Activated CD4-positive, alpha-beta T cell treated with anti-CD3 and anti-CD28 coated beads for 24 hours (primary cell): ENCODE measurements around the gene ADAP2.
"Not testable (repeated sequence)": the region's sequence is repeated elsewhere in the genome, so short reads cannot be mapped to it uniquely, and the experiment has no call there.

ENCODE experiments used
- DNase-seq, 2 donors: peaks; one replicate each; pipeline ENCODE4 v3.0.0-alpha.2; 2020; ENCODE audit warnings: low read depth in 2 of 2

The ADAP2 gene

DNA sequence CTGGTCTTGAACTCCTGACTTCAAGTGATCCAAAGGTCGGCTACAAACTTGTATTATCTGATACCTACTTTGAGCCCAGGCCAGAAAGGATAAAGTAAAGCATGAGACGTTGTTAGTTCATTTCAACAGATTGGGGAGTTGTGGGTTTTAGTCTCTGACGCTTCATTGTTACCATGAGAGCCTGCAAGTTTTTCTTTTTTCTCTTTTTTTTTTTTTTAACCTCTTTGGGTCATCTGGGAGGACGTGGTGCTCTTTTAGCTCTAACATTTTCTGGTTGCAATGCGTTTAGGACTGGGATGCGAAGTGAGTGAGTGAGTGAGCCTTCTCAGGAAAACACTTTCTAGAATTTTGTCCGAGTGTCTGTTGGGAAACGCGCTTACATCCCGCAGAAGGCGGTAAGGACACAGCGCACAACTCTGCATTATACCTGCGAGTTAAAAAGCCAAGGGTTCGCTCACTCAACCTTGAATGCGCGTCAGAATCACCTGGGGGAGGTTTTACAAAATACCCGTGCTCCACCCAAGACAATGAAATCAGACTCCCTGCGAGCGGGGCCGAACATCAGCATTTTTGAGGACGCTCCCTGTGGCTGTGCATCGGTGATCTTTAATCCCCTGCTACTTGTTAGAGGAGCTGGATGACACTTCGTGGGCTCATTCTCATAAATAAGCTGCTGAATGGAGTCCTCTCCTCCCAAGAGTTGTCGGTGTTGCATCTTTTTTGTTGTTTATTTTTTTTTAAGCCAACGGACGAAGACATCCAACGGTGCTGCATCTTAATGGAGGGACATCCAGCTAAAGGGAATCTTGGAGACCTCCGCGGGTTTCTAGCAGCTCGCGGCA lies 48.5 kb downstream of the ADAP2 start:
- DNase-seq: peak in 1 of 2 donors; percentile 5

DNA sequence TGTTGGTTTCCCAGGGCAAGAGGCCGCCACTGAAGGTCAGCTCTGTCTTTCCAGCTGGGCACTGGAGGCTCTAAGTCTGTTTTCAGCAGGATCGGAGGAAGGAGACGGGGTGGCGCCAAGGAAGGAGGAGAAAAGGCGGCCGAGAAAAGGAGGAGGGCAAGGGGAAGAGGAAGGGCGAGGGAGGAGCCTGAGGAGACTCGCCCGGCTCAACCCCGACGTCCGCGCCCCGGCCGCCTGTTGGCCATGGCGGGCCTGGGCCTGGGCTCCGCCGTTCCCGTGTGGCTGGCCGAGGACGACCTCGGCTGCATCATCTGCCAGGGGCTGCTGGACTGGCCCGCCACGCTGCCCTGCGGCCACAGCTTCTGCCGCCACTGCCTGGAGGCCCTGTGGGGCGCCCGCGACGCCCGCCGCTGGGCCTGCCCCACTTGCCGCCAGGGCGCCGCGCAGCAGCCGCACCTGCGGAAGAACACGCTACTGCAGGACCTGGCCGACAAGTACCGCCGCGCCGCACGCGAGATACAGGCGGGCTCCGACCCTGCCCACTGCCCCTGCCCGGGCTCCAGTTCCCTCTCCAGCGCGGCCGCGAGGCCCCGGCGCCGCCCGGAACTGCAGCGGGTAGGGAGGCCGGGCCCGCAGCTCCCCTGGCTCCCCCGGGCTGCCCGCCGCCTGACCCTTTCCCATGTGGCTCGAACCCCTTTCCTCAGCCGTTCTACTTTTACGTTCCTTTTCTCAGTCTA lies 49.3 kb downstream of the ADAP2 start, which contains the start of gene RNF135:
TSS of gene RNF135 (plus strand) at position 209 of the 737 bp plus-strand sequence. CDS start at position 244, 35 bp downstream.
- peak; percentile 43 to 48 for DNase-seq

DNA sequence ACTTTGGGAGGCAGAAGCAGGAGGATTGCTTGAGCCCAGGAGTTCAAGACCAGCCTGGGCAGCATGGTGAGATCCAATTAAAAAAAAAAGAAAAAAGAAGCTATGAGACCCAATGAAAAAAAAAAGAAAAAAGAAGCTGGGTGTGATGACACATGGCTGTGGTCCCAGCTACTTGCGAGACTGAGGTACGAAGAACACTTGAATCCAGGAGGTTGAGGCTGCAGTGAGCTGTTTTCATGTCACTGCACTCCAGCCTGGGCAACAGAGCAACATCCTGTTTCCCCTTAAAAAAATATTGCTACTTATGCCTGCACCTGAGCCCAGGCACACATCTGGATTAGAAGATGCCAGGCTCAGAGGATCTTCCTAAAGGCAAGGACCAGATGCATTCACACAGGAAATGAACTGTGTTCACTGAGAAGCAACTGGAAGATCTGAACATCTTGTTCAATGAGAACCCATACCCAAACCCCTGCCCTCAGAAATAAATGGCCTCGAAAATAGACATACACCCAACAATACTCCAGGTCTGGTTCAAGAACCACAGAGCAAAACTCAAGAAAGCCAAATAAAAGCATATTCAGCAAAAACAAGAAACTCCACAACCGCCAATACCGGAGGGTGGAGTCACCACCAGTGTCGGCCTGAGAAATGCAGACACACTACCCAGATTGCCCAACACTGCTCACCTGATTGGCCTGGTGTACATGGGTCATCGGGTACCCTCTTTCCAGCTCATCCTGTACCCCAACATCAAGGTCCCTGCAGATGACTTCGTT lies 53.5 kb downstream of the ADAP2 start:
- DNase-seq: no peak

DNA sequence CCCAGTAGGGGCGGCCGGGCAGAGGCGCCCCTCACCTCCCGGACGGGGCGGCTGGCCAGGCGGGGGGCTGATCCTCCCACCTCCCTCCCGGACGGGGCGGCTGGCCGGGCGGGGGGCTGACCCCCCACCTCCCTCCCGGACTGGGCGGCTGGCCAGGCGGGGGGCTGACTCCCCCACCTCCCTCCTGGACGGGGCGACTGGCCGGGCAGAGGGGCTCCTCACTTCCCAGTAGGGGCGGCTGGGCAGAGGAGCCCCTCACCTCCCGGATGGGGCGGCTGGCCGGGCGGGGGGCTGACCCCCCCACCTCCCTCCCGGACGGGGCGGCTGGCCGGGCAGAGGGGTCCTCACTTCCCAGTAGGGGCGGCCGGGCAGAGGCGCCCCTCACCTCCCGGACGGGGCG lies 58.2 kb downstream of the ADAP2 start:
- not testable (repeated sequence) for DNase-seq

DNA sequence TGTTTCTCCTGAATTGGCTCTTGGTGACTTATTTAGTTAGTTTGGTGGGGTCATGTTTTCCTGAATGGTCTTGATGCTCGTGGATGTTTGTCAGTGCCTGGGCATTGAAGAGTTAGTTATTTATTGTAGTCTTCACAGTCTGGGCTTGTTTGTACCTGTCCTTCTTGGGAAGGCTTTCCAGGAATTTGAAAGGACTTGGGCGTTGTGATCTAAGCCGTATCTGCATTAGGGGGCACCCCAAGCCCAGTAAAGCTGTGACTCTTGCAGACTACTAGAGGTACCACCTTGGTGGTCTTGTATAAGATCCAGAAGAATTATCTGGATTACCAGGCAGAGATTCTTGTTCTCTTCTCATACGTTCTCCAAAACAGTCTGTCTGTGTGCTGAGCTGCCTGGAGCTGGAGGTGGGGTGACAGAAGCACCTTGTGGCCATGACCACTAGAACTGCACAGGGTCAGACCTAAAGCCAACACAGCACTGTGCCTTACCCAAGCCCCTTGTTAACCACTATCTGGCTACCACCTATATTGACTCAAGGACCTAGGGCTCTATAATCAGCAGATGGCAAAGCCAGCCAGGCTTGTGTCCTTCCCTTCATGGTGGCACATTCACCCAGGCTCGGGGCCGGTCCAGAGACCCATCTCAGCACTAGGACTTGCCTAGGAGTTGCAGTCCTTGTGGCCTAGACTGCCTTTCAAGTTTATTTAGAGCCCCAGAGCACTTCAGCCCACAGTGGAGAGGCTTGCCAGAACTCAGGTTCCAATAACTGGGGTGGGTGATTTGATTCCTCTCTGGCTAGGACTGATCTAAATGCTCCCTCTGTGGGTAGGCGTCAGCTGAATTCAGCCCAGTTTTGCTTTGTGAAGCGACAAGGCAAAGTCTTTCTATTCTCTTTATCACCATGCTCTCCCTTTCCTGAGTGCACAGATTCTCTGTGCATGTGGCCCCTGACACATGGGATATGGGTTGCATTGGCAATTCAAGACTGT lies 60.1 kb downstream of the ADAP2 start:
- DNase-seq: no peak

DNA sequence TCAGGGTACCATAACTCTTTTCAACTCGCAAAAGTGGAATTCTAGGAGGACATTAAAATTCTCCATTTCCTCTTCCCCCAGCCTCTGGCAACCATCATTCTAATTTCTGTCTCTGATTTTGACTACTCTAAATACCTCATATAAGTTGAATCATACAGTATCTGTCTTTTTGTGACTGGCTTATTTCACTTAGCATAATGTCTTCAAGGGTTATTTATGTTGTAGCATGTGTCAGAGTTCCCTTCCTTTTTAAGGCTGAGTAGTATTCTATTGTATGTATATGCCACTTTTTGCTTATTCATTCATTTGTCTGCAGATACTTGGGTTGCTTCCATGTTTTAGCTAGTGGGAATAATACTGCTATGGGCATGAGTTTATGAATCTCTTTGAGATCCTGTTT lies 61.1 kb downstream of the ADAP2 start:
- DNase-seq: no peak

DNA sequence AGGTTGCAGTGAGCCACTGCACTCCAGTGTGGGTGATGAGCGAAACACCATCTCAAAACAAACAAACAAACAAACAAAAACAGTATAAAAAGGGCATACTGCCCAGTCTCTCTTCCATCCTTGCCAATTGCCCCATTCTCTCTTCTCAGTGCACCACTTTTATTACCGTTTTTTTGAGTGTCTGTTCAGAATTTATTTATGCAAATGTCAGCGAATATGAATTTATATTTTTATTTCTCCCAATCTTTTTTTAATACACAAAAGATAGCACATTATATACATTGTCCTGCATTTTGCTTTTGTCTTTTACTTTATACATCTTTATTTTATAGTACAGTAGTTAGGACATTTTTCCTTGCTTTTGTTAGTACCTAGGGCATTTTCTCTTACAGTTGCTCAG lies 68.7 kb downstream of the ADAP2 start:
- DNase-seq: no peak

DNA sequence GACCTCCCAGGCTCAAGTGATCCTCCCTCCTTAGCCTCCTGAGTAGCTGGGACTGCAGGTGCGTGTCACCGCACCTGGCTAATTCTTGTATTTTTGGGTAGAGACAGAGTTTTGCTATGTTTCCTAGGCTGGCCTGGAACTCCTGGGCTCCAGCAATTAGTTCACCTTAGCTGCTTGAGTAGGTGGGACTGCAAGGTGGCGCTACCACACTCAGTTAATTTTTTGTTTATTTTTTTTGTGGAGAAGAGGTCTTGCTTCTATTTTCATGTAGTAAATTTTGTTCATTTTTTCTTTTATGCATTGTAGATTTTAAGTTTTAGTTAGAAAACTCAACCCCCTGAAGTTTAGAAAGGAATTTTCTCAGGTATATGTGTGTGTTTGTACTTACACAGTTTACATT lies 70.8 kb downstream of the ADAP2 start:
- no peak for DNase-seq

DNA sequence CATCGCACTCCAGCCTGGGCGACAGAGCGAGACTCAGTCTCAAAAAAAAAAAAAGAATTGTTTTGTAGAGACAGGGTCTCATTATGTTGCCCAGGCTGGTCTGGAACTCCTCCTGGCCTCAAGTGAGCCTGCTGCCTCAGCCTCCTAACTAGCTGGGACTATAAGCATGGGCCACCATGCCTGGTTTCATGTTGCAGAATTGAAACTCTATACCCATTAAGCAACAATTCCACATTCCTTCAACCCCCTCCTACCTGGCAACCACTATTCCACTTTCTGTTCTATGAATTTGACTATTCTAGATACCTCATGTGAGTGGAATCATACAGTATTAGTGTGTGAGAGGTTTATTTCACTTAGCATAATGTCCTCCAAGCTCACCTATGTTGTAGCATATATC lies 73.6 kb downstream of the ADAP2 start:
- no peak for DNase-seq

DNA sequence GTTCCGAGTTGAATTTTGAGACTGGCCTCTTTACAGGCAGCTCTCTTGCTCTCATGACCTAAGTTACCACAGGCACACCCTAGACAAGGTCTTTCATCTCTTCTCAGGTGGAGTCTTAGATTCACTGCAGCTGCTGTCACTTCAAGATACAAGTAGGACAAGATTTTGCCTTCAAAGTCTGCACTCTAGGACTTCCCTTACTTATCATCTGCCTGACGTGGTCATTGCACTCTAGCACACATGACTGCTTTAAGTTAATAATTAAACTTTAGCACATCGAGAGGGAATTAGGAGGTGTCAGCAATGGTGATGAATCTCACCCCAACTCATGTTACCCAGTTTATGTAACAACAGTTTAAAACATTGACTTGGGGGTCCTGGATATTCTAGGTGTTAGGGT lies 74.7 kb downstream of the ADAP2 start:
- no peak for DNase-seq

DNA sequence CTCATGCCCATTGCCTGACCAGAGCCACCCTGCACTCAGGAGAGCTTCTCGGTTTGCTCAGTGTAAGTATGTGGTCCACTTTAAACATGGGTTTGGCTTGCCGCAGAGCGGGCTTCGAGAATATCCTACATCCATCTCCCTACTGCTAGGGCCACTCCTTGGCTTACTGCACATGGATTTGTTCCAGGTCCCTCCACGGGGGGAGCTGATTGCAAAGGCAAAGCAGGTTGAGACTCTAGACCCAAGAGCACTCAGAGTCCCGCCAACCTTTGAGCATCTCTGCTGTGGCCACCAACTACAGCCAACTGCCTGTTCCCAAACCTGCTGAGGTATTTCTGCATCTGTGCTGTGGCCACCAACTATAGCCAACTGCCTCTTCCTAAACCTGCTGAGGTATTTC lies 75.5 kb downstream of the ADAP2 start:
- DNase-seq: no peak

DNA sequence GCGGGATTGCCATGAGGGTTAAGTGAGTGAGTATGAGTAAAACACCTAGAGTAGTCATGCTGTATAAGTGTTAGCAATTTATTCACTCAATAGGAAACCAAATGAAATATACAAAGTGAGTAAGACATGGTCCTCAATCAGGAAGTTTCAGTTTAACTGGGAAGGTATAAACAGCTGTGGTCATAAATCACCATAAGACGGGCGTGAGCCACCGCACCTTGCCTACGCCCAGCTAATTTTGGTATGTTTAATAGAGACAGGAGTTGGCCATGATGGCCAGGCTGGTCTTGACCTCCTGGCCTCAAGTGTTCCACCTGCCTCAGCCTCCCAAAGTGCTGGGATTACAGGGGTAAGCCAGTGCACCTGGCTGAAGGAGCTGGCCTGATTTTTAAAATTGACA lies 76.1 kb downstream of the ADAP2 start:
- no peak for DNase-seq

DNA sequence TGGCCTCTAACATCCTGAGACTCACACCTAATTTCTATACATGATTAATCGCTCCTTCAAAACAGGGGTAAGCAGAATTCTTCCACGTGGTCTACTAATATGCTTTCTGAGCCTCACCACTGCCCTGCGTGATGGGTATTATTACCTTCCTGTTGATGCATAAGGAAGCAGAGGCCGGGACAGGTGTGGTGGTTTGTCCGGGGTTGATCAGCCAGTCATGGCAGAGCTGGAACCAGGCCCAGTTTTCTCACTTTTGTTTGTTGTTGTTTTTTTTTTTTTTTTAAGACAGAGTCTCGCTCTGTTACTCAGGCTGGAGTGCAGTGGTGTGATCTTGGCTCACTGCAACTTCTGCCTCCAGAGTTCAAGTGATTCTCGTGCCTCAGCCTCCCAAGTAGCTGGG lies 80.3 kb downstream of the ADAP2 start:
- DNase-seq: no peak

DNA sequence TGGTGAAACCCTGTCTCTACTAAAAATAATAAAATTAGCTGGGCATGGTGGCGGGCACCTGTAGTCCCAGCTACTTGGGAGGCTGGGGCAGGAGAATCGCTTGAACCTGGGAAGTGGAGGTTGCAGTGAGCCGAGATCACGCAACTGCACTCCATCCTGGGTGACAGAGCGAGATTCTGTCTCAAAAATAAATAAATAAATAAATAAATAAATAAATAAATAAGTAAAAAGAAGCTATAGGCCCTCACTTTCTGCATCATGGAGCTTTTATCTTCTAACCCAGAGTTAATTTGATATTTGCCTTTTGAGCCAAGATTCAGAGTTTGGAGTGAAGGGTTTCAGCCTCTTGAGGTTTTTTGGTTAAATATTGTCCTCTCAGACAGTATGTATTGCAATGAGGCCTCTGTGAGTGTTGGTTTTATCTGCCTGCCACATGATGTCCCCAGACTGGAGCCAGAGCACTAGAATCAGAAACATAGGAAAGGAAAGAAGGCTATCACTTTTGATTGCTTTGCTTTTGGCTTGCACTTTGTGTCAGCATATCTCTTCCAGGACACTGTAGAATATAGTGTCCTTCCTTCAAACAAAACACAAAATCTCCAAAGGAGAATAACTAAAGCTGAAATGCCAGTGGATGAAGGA lies 81.6 kb downstream of the ADAP2 start:
- no peak for DNase-seq

DNA sequence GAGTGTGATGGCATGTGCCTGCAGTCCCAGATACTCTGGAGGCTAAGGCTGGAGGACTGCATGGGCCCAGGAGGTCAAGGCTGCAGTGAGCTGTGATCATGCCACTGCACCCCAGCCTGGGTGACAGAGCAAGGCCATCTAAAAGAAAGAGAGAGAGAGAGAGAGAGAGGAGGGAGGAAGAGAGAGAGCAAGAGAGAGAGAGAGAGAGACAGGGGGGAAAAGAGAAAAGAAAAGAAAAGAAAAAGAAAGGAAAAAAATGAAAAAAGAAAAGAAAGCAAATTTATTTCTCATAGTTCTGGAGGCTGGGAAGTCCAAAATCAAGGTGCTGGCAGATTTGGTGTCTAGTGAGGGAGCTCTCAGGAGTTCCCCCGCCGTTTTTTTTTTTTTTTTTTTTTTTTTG lies 82.4 kb downstream of the ADAP2 start:
- DNase-seq: no peak

DNA sequence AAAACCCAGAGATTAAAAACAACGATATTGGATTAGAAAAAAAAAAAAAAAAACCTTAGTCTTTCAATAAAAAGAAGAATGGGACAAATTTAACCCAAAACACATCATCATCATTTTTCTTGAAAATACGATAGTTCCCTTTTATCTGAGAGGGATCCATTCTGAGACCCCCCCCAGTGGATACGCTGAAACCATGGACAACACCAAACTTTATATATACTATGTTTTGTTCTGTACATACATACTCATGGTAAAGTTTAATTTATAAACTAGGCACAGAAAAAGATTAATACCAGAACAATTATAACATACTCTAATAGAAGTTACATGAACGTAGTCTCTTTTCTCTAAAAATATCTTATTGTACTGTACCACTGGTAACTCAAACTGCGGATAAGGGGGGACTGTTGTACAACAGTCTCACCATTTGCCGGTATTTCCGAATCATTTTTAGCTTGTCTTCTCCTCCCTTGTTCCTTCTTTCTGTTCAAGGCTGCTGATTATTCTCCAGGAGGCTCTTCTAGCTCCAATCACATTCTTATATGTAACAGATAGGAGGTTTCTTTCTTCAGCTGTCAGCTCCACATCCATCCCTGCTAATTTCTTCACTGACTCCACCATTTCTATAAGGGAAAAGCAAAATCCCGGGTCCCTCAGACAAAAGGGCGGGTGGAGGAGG lies 86.1 kb downstream of the ADAP2 start:
- no peak for DNase-seq

DNA sequence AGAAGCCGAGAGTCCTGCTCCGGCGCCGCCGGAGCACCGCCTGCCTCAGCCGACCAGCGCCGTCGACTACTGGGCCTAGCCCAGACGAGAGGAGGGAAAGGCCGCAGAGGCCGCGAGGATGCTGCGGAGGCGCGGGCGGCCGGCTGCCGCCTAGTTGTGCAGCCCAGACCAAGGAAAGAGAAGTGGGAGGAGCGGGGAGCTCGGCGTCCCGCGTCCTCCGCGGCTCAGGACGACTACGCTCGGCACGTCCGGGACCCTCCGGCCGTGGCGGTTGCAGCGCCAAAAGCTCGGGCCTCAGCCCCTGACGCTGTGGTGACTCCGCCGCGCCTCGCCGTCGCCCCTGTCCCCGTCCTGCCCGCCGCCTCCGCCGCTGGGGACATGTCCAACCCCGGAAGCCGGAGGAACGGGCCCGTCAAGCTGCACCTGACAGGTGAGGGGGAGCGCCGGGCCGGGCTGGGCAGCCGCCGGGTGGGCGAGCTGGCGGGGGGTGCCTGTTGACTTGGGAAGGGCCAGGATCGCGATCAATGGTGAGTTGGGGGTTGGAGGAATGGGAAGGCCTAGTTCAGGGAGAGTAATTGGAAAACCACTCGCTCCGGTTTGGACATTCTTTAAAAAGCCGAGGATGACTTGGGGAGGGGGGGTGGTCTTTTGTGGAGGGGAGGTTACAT lies 86.8 kb downstream of the ADAP2 start:
- peak; percentile 13 to 34 for DNase-seq
